HepG2 (cell line): Measurements from ENCODE around the gene HIVEP2. TPM values are rescaled to one million over a fixed set of nuclear protein-coding genes. Genes with fewer than 3 reads are reported as not detected.

ENCODE experiments used
- ATAC-seq: fragments of 200-7000 bp; cut with Tn5 transposase; 3 replicates; pipeline ENCODE4 v1.9.1; 2020; ENCODE audit warnings: mild to moderate bottlenecking, moderate library complexity
- BruUV-seq: library from RNA; stranded (reverse); fragments of 400-500 nt; replicated peaks from 2 replicates; lab custom pipeline; 2021; lab: Mats Ljungman, UMichigan
- CTCF ChIA-PET: fragments of 300-600 bp; formaldehyde crosslinking; extraction: SDS; loops from one replicate; lab custom pipeline; 2021; ENCODE audit warnings: low total read pairs, inconsistent platforms, low intra/inter-chr PET ratio; lab: Yijun Ruan, JAX
- POLR2A ChIA-PET: fragments of 350-600 bp; sonication (Branson Sonifier 250); formaldehyde crosslinking; loops from one replicate; lab custom pipeline; 2020; ENCODE audit warnings: antibody characterized with exemption, inconsistent platforms; lab: Yijun Ruan, JAX
- DNase-seq: peaks from one replicate; pipeline ENCODE4 v3.0.0-alpha.2; 2015; ENCODE audit warnings: low spot score
- FAIRE-seq: peaks from 3 replicates; lab custom pipeline; 2011; peaks lifted over from hg19 to GRCh38; lab: Jason Lieb, UNC
- H2AFZ ChIP-seq: one replicate; pipeline ENCODE4 v1.6.1; 2011; ENCODE audit warnings: low read length, inconsistent platforms
- H3K27ac ChIP-seq: fragments of 300-600 bp; 3 replicates; pipeline ENCODE4 v1.8.0; 2011; ENCODE audit warnings: mixed run types, mild to moderate bottlenecking, mixed read lengths, low read length, inconsistent platforms; ENCODE audit not compliant: insufficient read depth; ENCODE audit errors: extremely low read length
- H3K27me3 ChIP-seq, 2 experiments: fragments of 200-600 bp in 1 of 2; 2 replicates in 1 of 2; 3 replicates in 1 of 2; pipeline versions ENCODE4 v1.6.0 to v1.8.0; 2011; ENCODE audit warnings: low read length in 2 of 2, mild to moderate bottlenecking in 2 of 2, moderate library complexity in 2 of 2, inconsistent platforms in 1 of 2; ENCODE audit not compliant: insufficient read depth in 2 of 2, control insufficient read depth in 1 of 2
- H3K36me3 ChIP-seq, 2 experiments: fragments of 200-600 bp in 1 of 2; replicated peaks in 1 of 2; 2 replicates in 1 of 2; 3 replicates in 1 of 2; pipeline versions ENCODE4 v1.5.1 to v1.8.0; 2011; ENCODE audit warnings: low read length in 2 of 2, inconsistent platforms in 1 of 2; ENCODE audit not compliant: insufficient read depth in 2 of 2, control insufficient read depth in 1 of 2
- H3K4me1 ChIP-seq: 2 replicates; pipeline ENCODE4 v1.5.1; 2012; ENCODE audit warnings: low read length, inconsistent platforms; ENCODE audit not compliant: insufficient read depth
- H3K4me2 ChIP-seq: 2 replicates; pipeline ENCODE4 v1.6.0; 2011; ENCODE audit warnings: low read depth, low read length, inconsistent platforms
- H3K4me3 ChIP-seq, 3 experiments: fragments of 200-600 bp in 1 of 3; sonication (generic), shearing (Covaris generic) in 1 of 3; replicated peaks in 1 of 3; 2 replicates each; pipeline ENCODE4 v1.5.1; 2011 to 2016; ENCODE audit warnings: low read length in 3 of 3, inconsistent platforms in 2 of 3, low read depth in 2 of 3, mild to moderate bottlenecking in 2 of 3, control low read depth in 1 of 3, mixed read lengths in 1 of 3; ENCODE audit not compliant: insufficient read depth in 1 of 3
- H3K79me2 ChIP-seq: one replicate; pipeline ENCODE4 v1.6.1; 2011; ENCODE audit warnings: low read length, inconsistent platforms; ENCODE audit not compliant: insufficient read depth
- H3K9ac ChIP-seq: 2 replicates; pipeline ENCODE4 v1.6.0; 2011; ENCODE audit warnings: mild to moderate bottlenecking, low read depth, low read length, inconsistent platforms; ENCODE audit not compliant: insufficient read depth
- H3K9me3 ChIP-seq: 2 replicates; pipeline ENCODE4 v1.5.1; 2012; ENCODE audit warnings: mild to moderate bottlenecking, low read length
- H4K20me1 ChIP-seq: 2 replicates; pipeline ENCODE4 v1.6.0; 2011; ENCODE audit warnings: inconsistent platforms, mild to moderate bottlenecking, low read length, moderate library complexity; ENCODE audit not compliant: insufficient read depth
- CENPBD1 ChIP-seq: sonication (generic); formaldehyde crosslinking; IDR thresholded peaks from 2 replicates; pipeline ENCODE4 v1.8.0; 2022; ENCODE audit warnings: missing genetic modification reagents, low read depth, mild to moderate bottlenecking, borderline replicate concordance
- HMG20A ChIP-seq: IDR thresholded peaks from 2 replicates; pipeline ENCODE4 v1.6.1; 2016; ENCODE audit warnings: borderline replicate concordance
- KDM2A ChIP-seq: sonication (generic); formaldehyde crosslinking; IDR thresholded peaks from 2 replicates; pipeline ENCODE4 v1.4.0; 2020; ENCODE audit warnings: low read depth, missing genetic modification reagents, borderline replicate concordance
- MEF2D ChIP-seq: sonication (generic); formaldehyde crosslinking; IDR thresholded peaks from 2 replicates; pipeline ENCODE4 v1.5.1; 2020; ENCODE audit warnings: mild to moderate bottlenecking, missing genetic modification reagents
- MXD4 ChIP-seq: IDR thresholded peaks from 2 replicates; pipeline ENCODE4 v1.6.1; 2016; ENCODE audit warnings: mild to moderate bottlenecking, missing biosample characterization, missing genetic modification reagents
- SNRNP70 ChIP-seq: fragments of 200-400 bp; formaldehyde crosslinking; IDR thresholded peaks from 2 replicates; pipeline ENCODE4 v1.6.1; 2017; ENCODE audit warnings: mild to moderate bottlenecking, low read depth, low read length, moderate library complexity
- TBL1XR1 ChIP-seq: fragments of 150-350 bp; IDR thresholded peaks from 2 replicates; pipeline ENCODE4 v1.6.1; 2014; ENCODE audit warnings: borderline replicate concordance, low read length; ENCODE audit not compliant: partially characterized antibody
- THRA ChIP-seq: sonication (generic); formaldehyde crosslinking; IDR thresholded peaks from 2 replicates; pipeline ENCODE4 v1.4.0; 2020; ENCODE audit warnings: missing genetic modification reagents, borderline replicate concordance
- ZNF501 ChIP-seq: sonication (generic); formaldehyde crosslinking; IDR thresholded peaks from 2 replicates; pipeline ENCODE4 v1.5.1; 2020; ENCODE audit warnings: mild to moderate bottlenecking, moderate library complexity, missing genetic modification reagents
- ZNF558 ChIP-seq: sonication (generic); formaldehyde crosslinking; IDR thresholded peaks from 2 replicates; pipeline ENCODE4 v1.9.0; 2022; ENCODE audit warnings: mild to moderate bottlenecking, missing genetic modification reagents, borderline replicate concordance
- ZNF589 ChIP-seq: sonication (generic); formaldehyde crosslinking; conservative IDR thresholded peaks from 2 replicates; pipeline ENCODE4 v1.8.0; 2022; ENCODE audit warnings: mild to moderate bottlenecking, moderate library complexity, missing genetic modification reagents
- ZNF747 ChIP-seq: sonication (generic); formaldehyde crosslinking; IDR thresholded peaks from 2 replicates; pipeline ENCODE4 v1.8.1; 2023; ENCODE audit warnings: missing genetic modification reagents, mild to moderate bottlenecking, borderline replicate concordance
- ZNF749 ChIP-seq: sonication (generic); formaldehyde crosslinking; IDR thresholded peaks from 2 replicates; pipeline ENCODE4 v1.8.0; 2022; ENCODE audit warnings: mild to moderate bottlenecking, missing genetic modification reagents, moderate library complexity, borderline replicate concordance
- in situ Hi-C: cut with HindIII; loops from 2 replicates; pipeline ENCODE4 v1.10.0; 2017; ENCODE audit warnings: low pct_unique_long_range_greater_than_20kb; ENCODE audit not compliant: extremely low pct_ligation_motif_present
- intact Hi-C: fragments of 100-400 bp; cut with micrococcal nuclease; formaldehyde crosslinking; loops from one replicate; pipeline ENCODE4 v1.10.0; 2022; ENCODE audit not compliant: unreplicated experiment
- polyA plus RNA-seq, 8 experiments: library from polyadenylated mRNA; depleted of rRNA in 3 of 8; stranded (reverse) in 7 of 8; unstranded in 1 of 8; fragments of >200 nt; fragmentation: Illumina TruSeq in 4 of 8; extraction: Trizol in 4 of 8; gene quantifications; 2 replicates each; pipeline versions ENCODE4 v1.2.1 to v1.2.3, GENCODE V29; 2011 to 2016; ENCODE audit warnings: low read depth in 4 of 8, missing spikeins in 1 of 8, mixed read lengths in 1 of 8; ENCODE audit not compliant: insufficient read depth in 1 of 8
- total RNA-seq, 5 experiments: library from RNA; depleted of rRNA; stranded (reverse); fragments of >200 nt; fragmentation: Illumina TruSeq; extraction: Trizol; gene quantifications; 2 replicates each; pipeline ENCODE4 v1.2.3, GENCODE V29; 2016; ENCODE audit warnings: low read depth in 1 of 5
- TF ChIP-seq, protein P1 (sequence below): sonication (generic); formaldehyde crosslinking; IDR thresholded peaks from 2 replicates; pipeline ENCODE4 v1.9.0; 2021; ENCODE audit warnings: missing genetic modification reagents, mild to moderate bottlenecking, borderline replicate concordance
- TF ChIP-seq, protein P2 (sequence below): sonication (generic); formaldehyde crosslinking; IDR thresholded peaks from 2 replicates; pipeline ENCODE4 v1.4.0; 2020; ENCODE audit warnings: low read depth, missing genetic modification reagents

The HIVEP2 gene
- total and polyA plus RNA-seq, 2 of the 13 experiments (the other 11 are each of a cell fraction or from before 2014, with no cell fraction given) = 3.4 to 12.9 TPM

DNA sequence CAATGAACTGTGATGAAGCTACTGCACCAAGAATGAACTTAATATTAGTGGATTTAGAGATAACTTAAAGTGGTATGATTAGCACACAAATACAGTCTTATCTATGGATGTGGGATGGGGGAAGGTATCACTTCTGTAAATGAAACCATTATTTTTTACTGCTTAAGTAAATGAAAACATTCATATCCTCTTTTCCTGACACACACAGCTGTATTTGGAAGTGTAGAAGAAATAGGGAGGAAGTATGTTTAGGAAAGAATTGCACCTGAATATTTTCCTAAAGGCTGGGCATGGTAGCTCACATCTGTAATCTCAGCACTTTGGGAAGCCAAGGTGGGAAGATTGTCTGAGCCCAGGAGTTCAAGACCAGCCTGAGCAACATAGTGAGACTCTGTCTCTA is 96.8 kb downstream of the HIVEP2 start:
- no TSS peak for BruUV-seq
- DNase-seq (no peak), ATAC-seq (no peak)
- TF ChIP-seq HMG20A (CRISPR knock-in tag) (no peak), ZNF747 (CRISPR knock-in tag) (no peak), SNRNP70 (no peak), ZNF501 (CRISPR knock-in tag) (no peak), TBL1XR1 (no peak), CENPBD1 (no peak), MEF2D (CRISPR knock-in tag) (no peak), ZNF589 (no peak), KDM2A (CRISPR knock-in tag) (no peak), ZNF749 (no peak), ZNF558 (CRISPR knock-in tag) (no peak), THRA (CRISPR knock-in tag) (no peak), MXD4 (CRISPR knock-in tag) (no peak)
- TF ChIP-seq, protein P1, sequence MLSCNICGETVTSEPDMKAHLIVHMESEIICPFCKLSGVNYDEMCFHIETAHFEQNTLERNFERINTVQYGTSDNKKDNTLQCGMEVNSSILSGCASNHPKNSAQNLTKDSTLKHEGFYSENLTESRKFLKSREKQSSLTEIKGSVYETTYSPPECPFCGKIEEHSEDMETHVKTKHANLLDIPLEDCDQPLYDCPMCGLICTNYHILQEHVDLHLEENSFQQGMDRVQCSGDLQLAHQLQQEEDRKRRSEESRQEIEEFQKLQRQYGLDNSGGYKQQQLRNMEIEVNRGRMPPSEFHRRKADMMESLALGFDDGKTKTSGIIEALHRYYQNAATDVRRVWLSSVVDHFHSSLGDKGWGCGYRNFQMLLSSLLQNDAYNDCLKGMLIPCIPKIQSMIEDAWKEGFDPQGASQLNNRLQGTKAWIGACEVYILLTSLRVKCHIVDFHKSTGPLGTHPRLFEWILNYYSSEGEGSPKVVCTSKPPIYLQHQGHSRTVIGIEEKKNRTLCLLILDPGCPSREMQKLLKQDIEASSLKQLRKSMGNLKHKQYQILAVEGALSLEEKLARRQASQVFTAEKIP (CRISPR knock-in tag) = no peak
- TF ChIP-seq, protein P2, sequence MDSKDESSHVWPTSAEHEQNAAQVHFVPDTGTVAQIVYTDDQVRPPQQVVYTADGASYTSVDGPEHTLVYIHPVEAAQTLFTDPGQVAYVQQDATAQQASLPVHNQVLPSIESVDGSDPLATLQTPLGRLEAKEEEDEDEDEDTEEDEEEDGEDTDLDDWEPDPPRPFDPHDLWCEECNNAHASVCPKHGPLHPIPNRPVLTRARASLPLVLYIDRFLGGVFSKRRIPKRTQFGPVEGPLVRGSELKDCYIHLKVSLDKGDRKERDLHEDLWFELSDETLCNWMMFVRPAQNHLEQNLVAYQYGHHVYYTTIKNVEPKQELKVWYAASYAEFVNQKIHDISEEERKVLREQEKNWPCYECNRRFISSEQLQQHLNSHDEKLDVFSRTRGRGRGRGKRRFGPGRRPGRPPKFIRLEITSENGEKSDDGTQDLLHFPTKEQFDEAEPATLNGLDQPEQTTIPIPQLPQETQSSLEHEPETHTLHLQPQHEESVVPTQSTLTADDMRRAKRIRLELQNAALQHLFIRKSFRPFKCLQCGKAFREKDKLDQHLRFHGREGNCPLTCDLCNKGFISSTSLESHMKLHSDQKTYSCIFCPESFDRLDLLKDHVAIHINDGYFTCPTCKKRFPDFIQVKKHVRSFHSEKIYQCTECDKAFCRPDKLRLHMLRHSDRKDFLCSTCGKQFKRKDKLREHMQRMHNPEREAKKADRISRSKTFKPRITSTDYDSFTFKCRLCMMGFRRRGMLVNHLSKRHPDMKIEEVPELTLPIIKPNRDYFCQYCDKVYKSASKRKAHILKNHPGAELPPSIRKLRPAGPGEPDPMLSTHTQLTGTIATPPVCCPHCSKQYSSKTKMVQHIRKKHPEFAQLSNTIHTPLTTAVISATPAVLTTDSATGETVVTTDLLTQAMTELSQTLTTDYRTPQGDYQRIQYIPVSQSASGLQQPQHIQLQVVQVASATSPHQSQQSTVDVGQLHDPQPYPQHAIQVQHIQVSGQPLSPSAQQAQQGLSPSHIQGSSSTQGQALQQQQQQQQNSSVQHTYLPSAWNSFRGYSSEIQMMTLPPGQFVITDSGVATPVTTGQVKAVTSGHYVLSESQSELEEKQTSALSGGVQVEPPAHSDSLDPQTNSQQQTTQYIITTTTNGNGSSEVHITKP (CRISPR knock-in tag) = no peak
- TF ChIP-seq, all 625 proteins: peak for 0
- H3K4me3 ChIP-seq = no peak overlapping the region
- FAIRE-seq = no peak
- no peak overlapping the region for H3K4me2 ChIP-seq
- ChIA-PET POLR2A (no interaction called here), CTCF (no interaction called here)
- H3K9me3 ChIP-seq = no peaks in the 10 kb centered on the region
- intact Hi-C loops = loop anchor here (5.0 kb wide), 2 partner anchors 39 to 79 kb away; no protein-coding TSS in a partner anchor
- no peak overlapping the region for H3K9ac ChIP-seq
- no peaks in the 10 kb centered on the region for H3K36me3 ChIP-seq
- in situ Hi-C loops = loop anchor here (5.0 kb wide), 1 partner anchor 99 kb away; the partner anchor contains the start of gene HIVEP2
- H3K79me2 ChIP-seq = no peaks in the 10 kb centered on the region
- no peaks in the 10 kb centered on the region for H4K20me1 ChIP-seq
- no peak overlapping the region for H2AFZ ChIP-seq
- no peak overlapping the region for H3K27ac ChIP-seq
- H3K27me3 ChIP-seq = no peaks in the 10 kb centered on the region
- peaks cover 46% of the 10 kb centered on the region for H3K4me1 ChIP-seq
